Activated CD4-positive, alpha-beta T cell treated with anti-CD3 and anti-CD28 coated beads for 4 hours (primary cell): ENCODE data around the gene TMEM108.

Source experiments
- DNase-seq, 2 donors: peaks; one replicate each; pipeline ENCODE4 v3.0.0-alpha.2; 2020

TMEM108 gene

DNA sequence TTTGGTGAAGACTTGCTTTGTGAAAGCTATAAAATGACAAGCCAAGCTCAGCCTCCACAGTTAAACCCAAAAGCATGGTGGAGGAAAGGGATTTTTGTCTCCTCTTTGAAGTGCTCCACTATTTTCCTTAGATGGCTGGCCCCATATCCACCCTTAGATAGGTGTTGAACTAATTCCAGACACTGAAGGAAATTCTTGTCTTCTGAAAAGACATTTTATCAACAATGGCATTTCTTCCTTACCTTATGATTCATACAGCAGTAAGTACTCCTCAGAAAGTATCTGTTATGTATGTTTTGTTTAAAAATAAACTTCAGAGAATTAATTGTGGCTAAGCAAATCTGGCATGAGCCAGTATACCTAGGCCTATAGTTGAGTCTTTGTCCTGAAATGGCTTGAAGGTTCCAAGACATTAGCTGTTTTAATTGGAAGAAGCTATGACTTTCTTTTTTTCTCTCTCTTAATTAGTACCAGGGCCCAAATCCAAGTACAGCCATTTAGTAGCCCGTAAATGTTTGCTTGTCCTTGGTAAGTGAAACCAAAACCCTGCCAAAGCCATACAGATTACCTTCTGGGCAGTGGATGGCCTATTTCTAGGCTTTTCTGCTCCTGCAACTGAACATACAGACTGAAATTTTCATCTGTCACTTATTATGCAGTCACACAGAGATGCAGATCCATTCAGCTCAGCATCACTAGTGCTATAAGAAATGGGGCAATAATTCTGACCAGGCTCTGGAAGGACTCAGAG is 356.5 kb downstream of the TMEM108 start:
- no peak for DNase-seq

DNA sequence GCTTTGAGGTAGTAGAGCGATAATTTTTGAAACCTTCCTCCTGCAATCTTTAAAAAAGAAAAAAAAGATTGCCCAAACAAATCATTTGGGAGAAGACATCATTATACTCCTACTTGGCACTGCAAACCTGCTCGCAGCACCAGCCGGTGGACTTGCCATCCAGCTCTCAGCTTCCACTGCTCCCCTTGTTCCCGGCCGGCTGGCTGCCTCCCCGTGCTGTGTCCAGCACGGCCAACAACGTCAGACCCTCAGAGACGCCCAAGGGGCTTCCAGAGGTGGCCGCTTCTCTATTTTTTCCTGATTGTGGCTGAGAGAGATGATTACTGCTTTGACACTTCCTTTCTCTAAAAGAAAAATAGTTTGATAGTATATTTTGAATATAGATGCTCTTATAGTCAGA is 358.7 kb downstream of the TMEM108 start:
- DNase-seq = no peak

DNA sequence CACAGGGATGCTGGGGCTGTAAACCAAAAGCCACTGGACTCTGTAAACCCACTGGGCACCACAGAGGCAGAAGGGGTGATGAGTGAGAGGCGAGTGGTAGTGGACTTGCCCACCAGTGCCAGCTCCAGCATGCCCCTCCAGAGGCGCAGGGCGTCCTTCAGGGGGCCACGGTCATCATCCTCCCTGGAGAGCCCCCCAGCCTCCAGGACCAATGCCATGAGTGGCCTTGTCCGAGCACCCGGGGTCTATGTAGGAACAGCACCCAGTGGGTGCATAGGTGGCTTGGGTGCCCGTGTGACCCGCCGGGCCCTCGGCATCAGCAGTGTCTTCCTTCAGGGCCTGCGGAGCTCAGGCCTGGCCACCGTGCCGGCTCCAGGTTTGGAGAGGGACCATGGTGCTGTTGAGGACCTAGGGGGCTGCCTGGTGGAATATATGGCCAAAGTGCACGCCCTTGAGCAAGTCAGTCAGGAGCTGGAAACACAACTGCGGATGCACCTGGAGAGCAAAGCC is 361.9 kb downstream of the TMEM108 start, which contains the start of gene BFSP2:
Gene BFSP2 (plus strand): TSS at position 51 of the 510 bp plus-strand sequence. CDS start 28 bp downstream, at position 79.
- no peak for DNase-seq

DNA sequence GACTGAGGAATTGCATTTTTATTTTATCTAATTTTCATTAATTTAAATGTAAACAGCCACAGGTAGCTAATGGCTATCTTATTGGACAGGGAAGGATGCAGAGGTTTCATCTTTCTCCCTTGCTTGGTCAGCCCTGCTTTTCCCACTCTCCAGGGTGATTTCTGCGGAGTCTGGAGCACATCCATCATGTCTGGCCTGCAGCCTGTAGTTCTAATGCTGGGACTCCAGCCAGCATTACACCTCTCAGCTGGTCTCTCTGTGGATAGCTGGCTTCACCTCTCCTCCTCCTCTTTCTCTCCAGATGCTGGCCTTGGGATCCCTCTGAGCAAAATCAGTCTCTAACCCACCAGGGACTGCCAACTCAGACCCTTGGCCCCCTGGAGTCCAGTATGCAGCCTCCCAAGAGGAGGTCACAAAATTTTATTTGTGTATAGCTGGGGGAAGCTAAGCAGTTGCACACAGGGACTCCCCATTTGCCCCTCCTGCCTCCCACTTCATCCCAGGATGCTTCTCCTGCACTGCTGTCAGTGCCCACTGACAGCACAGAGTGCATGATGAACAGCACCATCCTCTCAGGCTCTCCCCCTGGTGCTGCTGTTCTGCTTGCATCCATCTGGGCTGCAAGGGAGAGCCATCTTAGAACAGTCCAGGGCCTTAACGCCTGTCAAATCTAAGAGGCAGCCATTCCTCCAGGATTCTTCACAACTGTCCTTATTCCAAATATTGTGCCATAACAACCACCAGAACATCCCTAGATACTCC is 363.4 kb downstream of the TMEM108 start:
- no peak for DNase-seq

DNA sequence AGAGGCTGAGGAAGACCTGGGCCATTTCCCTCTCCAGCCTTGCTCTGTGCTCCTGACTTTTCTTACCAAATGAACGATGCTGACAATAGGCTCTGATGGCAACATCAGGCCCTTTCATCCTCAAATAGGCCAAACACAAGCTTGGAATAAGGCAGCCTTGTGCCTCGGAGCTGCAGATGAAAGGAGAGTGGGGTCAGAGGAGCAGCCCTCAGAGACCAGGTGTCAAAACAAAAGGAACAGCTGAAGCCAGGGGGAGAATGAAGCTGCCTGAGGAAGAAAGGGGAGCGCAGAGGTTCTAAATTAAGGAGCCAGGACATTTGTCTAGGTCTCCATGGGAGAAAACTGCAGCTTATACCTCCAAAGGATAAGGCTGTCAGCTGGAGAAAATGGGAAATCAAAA is 366.7 kb downstream of the TMEM108 start:
- DNase-seq = no peak

DNA sequence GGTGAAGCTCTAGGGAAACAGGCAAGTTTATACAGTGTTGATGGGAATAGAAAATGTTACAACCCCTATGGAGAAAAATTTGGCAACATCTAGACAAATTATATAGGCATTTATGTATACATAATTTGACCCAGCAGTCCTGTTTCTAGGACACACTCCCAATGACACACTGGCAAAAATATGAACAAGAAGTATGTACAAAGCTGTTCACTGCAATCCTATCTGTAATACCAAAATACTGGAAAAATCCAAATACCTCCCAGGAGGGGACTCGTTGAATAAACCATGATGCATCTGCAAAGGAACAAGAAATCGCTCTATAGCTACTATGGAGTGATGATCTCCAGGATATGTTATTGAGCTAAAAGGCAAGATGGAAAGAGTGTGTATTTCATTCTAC is 370.2 kb downstream of the TMEM108 start:
- DNase-seq = no peak

DNA sequence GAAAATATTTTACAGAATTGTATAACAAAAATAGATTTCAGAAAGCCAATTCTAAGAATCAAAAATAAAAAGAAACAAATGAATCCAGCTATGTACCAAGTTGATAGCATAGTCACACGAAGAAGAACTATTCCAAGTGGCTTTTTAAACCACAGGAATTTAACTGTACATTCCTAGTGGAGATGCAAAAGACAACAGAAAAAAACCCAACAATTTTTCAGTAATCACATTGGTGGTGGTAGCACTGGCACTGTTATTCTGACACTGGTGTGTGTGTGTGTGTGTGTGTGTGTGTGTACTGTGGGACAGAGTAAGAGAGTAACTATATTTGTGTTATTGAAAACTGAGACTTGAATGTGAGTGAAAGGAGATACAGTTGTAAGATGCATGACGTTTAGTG is 370.8 kb downstream of the TMEM108 start:
- DNase-seq = no peak

DNA sequence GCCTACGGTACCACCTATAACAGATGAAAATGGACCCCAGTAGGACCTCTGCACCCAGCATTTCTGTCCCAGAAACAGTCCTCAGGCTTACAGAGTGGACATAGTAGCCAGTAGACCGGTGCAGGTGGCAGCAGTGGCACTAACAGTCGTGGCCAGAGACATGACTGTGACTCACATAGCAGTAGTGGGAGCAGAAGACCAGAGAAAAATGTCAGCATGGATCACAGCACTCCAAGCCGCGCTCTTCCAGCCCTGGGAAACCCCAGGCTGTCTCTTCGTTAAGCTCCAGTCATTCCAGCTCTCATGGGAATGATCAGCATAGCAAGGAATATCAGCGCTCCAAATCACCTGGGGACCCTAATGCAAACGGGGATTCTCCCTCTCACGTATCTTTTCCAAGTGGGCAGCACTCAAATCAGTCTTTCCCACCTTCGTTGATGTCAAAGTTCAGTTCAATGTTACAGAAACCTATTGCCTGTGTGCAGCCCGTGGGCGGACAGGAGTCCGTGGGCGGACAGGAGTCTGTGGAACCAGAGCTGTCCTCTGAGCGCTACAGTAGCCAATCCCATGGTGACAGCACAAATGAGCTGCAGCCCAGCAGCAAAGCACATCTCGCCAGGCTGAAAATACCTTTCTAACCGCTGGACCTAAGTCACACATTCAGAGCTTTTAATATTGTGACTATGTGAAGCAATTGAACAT is 372.2 kb downstream of the TMEM108 start:
- peak in 1 of 2 donors; percentile 14 for DNase-seq

DNA sequence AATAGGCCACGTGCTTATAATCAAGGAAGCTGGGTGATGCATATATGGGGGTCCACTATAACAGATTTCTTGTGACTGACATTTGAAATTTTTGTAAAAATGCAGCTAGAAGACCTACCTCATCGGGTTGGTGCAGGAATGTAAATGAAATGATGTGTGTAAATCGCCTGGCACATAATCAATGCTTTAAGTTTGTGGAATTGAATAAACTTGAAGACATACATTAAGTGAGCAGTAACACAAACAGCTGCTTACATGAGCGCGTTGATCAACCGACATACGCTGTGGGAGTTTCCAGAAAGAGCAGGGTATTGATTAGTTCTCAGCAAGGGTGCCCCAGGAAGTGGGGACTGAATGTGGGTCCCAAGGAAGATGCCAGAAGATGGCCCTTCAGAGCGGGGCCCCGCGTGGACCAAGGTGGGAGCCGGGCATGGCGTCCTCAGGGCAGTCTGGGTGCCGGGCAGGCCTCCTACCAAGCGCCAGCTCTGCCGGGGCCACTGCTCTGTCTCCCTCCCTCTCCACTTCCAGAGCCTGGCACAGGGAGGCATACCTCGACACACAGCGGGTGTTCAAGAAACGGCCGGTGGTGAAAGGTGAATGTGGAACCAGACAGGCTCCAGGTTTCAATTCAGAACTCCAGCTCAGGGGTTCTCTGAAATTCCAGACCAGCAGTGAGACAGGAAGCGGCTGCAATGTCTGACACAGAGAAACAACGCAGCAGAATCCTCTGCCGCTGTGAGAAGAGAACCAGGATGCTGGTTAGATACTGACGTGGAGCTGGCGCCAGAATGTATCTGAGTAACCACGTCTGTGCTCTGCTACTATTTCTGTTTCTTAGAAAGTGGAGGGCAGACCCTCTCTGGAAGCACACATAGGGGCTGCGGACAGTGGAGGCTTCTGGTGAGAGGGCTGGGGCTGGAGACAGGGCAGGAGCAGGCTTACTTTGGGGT is 374.3 kb downstream of the TMEM108 start:
- DNase-seq = no peak

DNA sequence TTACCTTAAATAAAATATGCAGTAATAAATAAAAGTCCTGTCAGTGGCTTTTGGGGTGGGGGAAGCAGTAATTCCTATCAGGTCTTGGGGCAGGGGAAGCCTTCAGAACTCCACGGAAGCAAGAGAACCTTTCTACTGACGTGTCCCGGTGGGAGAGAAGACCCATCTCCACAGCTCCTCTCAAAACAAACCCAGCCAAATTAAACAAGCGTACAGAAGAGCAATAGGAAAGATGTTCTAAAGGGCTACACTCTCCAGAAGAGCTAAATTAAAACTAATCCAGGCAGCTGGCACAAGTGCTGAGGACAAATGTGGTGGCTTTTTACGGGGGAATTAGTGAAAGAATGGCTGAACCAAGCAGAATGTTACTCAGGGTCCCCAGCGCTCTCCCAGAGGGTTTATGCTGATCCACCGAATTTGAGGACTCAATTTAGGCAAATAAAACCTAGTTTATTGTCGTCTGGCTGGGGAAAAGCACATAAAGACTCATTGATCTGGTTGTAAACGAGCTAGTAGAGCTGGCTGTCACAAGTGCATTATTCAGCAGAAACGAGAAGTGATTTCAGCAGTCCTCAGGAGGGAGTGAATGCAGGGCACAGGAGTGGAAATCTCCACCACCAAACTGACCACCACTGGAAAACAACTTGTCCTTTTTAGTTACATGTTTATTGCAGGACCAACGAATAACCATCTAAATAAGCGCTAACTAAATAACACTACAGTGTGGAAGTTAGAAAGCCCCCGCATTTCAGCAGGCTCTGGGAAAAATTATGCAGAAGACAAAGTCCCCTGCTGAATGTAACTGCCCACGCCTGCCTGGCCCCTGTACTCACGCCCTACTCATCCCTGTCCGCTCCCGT is 375.2 kb downstream of the TMEM108 start:
- no peak for DNase-seq

DNA sequence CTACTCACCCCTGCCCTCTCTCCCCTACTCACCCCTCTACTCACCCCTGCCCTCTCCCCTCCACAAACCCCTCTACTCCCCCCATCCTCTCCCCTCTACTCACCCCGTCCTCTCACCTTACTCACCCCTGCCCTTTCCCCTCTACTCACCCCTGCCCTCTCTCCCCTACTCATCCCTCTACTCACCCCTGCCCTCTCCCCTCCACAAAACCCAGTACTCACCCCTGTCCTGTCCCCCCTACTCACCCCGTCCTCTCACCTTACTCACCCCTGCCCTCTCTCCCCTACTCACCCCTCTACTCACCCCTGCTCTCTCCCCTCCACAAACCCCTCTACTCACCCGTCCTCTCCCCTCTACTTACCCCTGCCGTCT is 375.8 kb downstream of the TMEM108 start:
- DNase-seq = no peak

DNA sequence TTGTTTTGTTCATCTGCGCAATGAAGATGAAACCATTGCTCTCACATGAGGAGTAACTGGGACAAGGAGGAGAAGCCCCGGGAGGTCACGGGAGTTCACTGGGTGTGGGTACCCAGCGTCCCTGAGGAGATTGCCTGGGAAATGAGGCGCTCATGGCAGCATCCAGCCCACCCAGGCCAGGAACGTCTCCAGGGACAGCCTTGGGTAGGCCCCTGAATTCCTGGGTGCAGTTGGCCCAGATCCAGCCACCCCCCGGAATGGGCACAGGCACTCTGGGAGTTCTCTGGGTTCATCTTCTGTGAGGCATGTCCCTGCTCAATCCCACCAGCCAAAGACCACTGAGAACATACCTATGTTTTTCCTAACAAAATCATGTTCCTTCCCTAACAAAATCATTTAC is 380.2 kb downstream of the TMEM108 start:
- no peak for DNase-seq

DNA sequence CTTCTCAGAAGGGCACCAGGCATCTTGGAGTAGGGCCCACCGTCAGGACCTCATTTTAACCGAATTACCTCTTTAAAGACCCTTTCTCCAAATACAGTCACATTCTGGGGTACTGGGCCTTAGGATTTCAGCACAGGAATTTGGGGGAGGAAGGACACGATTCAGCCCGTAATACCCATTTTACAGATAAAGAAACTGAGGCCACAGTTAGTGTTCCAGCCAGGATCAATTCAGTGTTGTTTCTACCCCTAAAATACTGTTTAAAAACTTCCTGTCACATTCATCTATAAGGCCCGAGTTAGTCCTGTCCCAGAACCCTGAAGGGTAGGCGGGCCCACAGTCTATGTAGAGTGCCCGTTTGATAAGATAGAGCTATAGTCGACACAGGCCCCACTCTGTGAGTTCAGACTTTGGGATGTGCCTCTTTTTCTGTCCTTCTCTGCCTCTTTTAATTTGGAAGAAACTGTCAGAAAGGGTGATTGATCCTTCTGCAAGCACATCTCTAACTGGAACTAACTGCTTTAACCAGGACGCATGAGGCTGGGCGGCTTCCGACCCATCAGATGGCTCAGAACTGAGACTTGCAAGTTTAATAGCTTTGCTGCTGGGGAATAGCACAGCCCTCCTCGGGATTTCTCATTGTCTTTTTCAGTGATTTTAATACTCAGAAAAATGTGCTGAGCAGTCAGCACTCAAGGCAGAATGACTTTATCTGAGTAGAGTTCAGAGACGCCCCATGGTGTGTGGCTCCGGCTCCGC is 381.1 kb downstream of the TMEM108 start:
- no peak for DNase-seq

DNA sequence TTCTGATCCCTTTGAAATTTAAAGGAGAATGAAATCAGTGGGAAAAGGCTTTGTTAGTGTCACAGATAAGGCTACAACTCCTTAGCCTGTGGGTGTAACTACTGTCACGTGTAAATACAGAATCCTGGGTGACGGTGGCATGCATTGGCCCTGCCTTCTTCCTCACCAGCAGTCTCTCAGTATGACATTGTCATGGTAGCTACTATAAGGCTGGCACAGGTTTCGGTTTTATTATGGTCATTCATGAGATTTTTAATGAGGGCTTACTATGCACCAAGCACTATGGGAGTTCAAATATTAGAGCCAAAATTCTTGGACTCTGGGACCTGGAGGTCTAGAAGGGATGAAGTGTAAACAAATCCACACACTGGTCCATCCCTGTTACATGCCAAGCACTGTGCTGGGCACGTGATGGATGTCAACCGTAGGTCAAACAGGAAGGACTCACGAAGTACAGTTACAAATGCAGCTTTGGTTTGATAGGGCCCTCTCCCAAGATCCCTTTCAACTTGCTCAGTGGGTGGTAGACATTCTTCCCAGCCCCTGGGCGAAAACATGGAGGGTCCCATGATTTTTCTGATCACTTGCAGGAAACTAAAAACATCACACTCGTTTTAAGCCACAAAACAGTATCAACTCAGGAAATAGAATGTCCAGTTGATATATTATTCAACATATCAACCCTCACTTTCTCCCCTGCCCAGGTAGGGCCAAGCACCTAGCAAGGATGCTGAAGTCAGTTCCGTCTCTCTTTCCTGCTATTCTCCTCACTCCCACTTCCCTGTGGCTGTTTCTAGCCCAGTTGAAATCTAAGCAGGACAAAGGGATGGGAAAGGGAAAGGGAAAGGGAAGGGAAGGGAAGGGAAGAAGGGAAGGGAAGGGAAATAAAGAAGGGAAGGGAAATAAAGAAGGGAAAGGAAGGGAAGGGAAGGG is 387.0 kb downstream of the TMEM108 start:
- no peak for DNase-seq

DNA sequence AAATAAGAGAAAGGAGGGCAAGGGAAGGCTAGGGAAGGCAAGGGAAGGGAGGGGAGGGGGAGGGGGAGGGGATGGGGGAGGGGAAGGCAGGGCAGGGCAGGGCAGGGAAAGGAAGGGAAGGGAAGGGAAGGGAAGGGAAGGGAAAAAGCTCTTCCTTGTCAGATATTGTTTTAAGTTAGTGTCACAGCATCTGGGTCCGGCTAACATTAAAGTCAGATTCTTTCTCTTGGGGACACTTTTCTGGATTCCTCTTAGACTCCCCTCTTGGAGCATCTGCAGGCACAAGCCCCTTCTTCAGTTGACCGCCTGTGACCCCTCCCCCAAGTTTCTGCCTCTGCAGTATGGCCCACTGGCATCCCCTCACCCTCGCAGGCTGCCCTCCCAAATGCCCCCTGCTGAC is 387.7 kb downstream of the TMEM108 start:
- no peak for DNase-seq

DNA sequence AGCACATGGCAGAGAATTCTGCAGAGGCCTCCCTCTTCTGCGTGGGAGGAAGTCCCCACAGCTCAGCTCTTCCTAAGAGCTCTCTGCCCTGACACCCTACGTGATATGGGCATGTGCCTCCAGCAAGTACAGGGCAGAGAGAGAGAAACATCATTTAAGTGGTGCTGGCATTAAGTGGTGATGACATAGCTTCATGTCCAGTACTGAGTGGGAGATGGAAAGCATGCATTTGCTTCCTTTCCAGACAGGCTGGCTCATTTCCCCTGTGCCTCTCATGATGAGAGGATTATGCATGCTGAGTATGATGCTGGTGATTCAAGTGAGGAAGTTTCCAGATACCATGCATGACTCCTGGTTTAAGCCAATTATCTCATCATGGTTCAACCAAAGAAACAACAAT is 388.5 kb downstream of the TMEM108 start:
- no peak for DNase-seq

DNA sequence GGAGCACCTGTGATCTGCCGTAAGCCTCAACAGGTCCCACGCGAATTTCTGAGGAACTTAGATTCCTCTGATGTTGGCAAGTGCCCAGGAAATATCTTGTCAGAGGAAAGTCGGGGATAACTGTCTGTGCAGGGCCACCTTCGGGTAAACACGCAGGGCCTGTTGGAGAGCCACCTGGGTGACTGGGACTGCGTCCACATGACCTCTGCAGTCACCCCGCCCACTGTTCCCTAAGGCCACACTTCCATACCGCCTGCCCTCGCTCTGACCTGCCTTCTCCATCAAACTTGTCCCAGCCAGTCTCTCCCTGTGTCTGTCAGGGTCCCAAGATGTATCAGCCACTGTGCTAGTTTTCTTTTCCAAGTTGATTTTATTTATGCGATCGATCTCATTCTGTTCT is 390.4 kb downstream of the TMEM108 start:
- no peak for DNase-seq

DNA sequence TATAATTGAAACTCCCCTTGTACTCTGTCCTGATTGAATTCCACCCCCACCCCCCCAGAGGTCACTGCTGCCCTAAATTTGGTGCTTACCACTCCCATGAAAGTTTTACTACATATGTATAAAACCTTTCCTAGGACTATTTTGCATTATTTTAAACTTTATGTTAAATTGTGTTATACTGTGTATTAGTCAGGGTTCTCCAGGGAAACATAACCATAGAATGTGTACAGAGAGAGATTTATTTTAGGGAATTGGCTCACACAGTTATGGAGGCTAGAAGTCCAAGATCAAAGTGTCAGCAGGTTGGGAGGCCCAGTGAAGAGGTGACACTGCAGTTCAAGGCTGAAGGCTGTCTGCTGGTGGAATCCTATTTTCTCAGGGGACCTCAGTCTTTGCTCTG is 390.9 kb downstream of the TMEM108 start:
- no peak for DNase-seq

DNA sequence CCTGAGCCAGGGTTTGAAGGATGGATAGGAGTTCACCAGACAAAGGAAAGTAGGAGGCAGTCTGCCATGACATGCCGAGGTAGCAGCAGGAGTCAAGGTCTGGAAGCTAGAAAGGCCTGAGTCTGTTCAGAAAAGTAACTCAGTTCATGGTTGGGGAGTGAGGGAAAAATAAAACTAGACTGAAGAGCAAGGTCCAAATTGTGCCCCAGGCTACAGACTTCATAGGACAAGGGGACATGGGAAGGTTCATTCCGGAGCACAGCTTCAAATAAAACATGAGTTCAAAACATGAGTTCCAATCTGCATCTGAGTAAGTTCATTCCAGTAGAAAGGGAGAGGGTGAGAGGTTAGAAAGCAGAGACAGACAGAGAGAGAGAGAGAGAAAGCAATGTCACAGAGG is 401.4 kb downstream of the TMEM108 start:
- no peak for DNase-seq
